ENCODE data around the gene PDE7B. TPM values are rescaled to one million over a fixed set of nuclear protein-coding genes. Genes with fewer than 3 reads are reported as not detected.

The PDE7B gene
- total RNA-seq, 3 donors from 2014 or later (not counting 1 experiment from before 2014, with no cell fraction given): 0.14 to 0.18 TPM; not detected in 1

DNA sequence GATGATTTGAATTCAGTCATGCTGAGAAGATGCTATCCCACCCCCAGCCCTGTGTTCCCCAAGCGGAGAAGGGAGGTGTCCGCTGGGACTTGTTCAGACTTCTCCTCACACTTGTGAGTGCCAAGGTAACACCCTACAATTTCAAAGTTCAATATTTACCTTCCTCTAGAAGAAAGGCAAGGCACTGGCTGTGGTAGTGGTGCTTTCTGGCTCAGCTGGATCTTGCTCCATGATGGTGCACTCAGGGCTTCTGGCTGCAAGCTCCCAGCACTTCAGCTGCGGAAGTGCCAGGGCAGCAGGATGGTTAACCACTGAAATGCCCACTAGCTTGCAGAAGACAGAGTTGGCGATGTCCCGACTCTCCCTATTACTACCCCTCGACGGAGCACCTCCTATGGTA, 263.2 kb downstream of the PDE7B start:
- TF ChIP-seq, protein P1, sequence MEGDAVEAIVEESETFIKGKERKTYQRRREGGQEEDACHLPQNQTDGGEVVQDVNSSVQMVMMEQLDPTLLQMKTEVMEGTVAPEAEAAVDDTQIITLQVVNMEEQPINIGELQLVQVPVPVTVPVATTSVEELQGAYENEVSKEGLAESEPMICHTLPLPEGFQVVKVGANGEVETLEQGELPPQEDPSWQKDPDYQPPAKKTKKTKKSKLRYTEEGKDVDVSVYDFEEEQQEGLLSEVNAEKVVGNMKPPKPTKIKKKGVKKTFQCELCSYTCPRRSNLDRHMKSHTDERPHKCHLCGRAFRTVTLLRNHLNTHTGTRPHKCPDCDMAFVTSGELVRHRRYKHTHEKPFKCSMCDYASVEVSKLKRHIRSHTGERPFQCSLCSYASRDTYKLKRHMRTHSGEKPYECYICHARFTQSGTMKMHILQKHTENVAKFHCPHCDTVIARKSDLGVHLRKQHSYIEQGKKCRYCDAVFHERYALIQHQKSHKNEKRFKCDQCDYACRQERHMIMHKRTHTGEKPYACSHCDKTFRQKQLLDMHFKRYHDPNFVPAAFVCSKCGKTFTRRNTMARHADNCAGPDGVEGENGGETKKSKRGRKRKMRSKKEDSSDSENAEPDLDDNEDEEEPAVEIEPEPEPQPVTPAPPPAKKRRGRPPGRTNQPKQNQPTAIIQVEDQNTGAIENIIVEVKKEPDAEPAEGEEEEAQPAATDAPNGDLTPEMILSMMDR (IDR thresholded peaks at IDR 0.05): no peak
- Mint-ChIP-seq H3K4me1 (no peaks in the 10 kb centered on the region), H3K4me3 (no peak overlapping the region), H3K27ac (no peak overlapping the region), H3K27me3 (ENCODE audit: low read depth in 2 of 2) (peaks cover 15 to 43% of the 10 kb centered on the region in 2 donors), H3K9me3 (no peaks in the 10 kb centered on the region), H3K36me3 (no peaks in the 10 kb centered on the region)
- H3K9me3 ChIP-seq (ENCODE audit: control insufficient read depth, insufficient read depth, low read length): no peaks in the 10 kb centered on the region
- no peaks in the 10 kb centered on the region for H3K4me1 ChIP-seq (ENCODE audit: control insufficient read depth, insufficient read depth, low read length)
- H3K36me3 ChIP-seq (ENCODE audit: control insufficient read depth, insufficient read depth, low read length): no peaks in the 10 kb centered on the region
- no peak overlapping the region for H3K4me3 ChIP-seq (ENCODE audit: low read length)
- H3K27ac ChIP-seq (ENCODE audit: low read length): no peak overlapping the region
- intact Hi-C loops (cut with micrococcal nuclease): no loop called here
- no peak for ATAC-seq
- no peak for DNase-seq
- peaks cover 3% of the 10 kb centered on the region for H3K27me3 ChIP-seq (ENCODE audit: control insufficient read depth, insufficient read depth, low read length)
- WGBS (ENCODE audit: insufficient coverage): 95% methylated on average over 7 of the region's 7 CpGs

DNA sequence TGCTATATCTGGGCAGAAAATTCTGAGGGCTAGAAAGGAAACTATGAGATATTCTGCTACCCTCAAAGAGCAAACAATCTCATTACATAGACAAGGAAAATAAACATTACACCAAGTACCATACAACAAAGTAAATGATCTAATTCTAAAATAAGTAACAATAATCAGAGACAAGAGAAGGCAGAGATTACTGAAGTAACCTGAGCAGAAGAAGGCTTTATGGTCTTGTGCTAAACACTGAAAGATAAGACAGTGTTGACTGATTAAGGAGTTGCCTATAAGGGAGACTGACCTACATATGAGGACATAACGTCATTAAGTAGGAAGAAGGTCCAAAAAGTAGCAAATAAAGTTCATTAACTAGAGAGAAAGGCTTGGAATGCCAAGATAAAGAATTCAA, 264.4 kb downstream of the PDE7B start:
- H3K4me3 Mint-ChIP-seq: no peak overlapping the region
- peaks cover 14 to 38% of the 10 kb centered on the region in 2 donors for H3K27me3 Mint-ChIP-seq (ENCODE audit: low read depth in 2 of 2)
- H3K27ac Mint-ChIP-seq: no peak overlapping the region
- Histone ChIP-seq H3K4me1 (ENCODE audit: control insufficient read depth, insufficient read depth, low read length) (no peaks in the 10 kb centered on the region), H3K27me3 (ENCODE audit: control insufficient read depth, insufficient read depth, low read length) (peaks cover 3% of the 10 kb centered on the region), H3K27ac (ENCODE audit: low read length) (no peak overlapping the region), H3K4me3 (ENCODE audit: low read length) (no peak overlapping the region), H3K36me3 (ENCODE audit: control insufficient read depth, insufficient read depth, low read length) (no peaks in the 10 kb centered on the region), H3K9me3 (ENCODE audit: control insufficient read depth, insufficient read depth, low read length) (no peaks in the 10 kb centered on the region)
- DNase-seq (no peak), ATAC-seq (no peak)
- no peaks in the 10 kb centered on the region for H3K9me3 Mint-ChIP-seq
- TF ChIP-seq, protein P1 (IDR thresholded peaks at IDR 0.05): no peak
- H3K4me1 Mint-ChIP-seq: no peaks in the 10 kb centered on the region
- no peaks in the 10 kb centered on the region for H3K36me3 Mint-ChIP-seq
- intact Hi-C loops (cut with micrococcal nuclease): no loop called here
- WGBS (ENCODE audit: insufficient coverage): 86% methylated on average over 1 of the region's 1 CpG

DNA sequence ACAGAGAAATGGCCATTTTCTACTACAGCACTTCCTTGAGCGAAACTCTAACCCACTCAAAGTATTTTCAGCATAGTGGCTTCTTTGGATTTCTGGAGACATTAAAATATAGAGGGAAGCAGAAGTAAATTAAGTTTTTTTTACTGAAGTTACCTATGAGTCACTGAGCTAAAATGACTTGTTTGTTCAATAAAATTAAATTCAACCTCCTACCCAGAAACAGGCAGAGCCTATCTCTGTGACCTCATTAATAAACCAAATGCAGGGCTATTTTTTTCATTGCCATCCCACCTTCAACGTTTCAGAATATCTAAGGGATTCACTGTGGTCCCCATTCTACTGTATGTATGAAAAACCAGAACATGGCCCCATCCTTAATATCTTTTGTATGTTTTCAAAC, 265.6 kb downstream of the PDE7B start:
- Mint-ChIP-seq H3K4me3 (no peak overlapping the region), H3K9me3 (no peaks in the 10 kb centered on the region), H3K27me3 (ENCODE audit: low read depth in 2 of 2) (peaks cover 10 to 35% of the 10 kb centered on the region in 2 donors), H3K27ac (no peak overlapping the region), H3K4me1 (no peaks in the 10 kb centered on the region), H3K36me3 (no peaks in the 10 kb centered on the region)
- Histone ChIP-seq H3K9me3 (ENCODE audit: control insufficient read depth, insufficient read depth, low read length) (no peaks in the 10 kb centered on the region), H3K4me1 (ENCODE audit: control insufficient read depth, insufficient read depth, low read length) (no peaks in the 10 kb centered on the region), H3K4me3 (ENCODE audit: low read length) (no peak overlapping the region), H3K27me3 (ENCODE audit: control insufficient read depth, insufficient read depth, low read length) (peaks cover 3% of the 10 kb centered on the region), H3K27ac (ENCODE audit: low read length) (no peak overlapping the region), H3K36me3 (ENCODE audit: control insufficient read depth, insufficient read depth, low read length) (no peaks in the 10 kb centered on the region)
- WGBS (ENCODE audit: insufficient coverage): 75% methylated on average over 1 of the region's 2 CpGs
- DNase-seq: no peak
- TF ChIP-seq, protein P1 (IDR thresholded peaks at IDR 0.05): no peak
- intact Hi-C loops (cut with micrococcal nuclease): no loop called here
- no peak for ATAC-seq

DNA sequence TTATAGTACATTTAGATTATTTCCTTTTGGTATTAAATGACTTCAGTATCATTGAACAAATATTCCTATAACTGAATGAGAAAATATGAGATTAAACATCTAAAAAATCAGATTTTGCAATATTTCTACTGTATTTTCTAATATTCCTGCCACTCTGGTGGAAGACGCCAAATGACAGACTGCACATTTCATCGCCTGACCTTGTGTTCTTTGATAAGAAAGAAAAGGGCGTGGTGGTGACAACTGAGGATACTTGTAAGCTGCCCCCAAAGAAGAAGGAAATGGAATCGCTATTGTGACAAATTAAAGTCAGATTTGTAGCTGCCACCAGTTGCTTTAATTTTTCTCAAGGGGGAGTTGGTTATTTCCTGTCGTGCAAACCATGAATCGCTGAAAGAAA, 267.3 kb downstream of the PDE7B start:
- H3K36me3 ChIP-seq (ENCODE audit: control insufficient read depth, insufficient read depth, low read length): no peaks in the 10 kb centered on the region
- H3K4me1 Mint-ChIP-seq: no peaks in the 10 kb centered on the region
- no peak overlapping the region for H3K27ac Mint-ChIP-seq
- intact Hi-C loops (cut with micrococcal nuclease): no loop called here
- no peak overlapping the region for H3K27ac ChIP-seq (ENCODE audit: low read length)
- TF ChIP-seq, protein P1 (IDR thresholded peaks at IDR 0.05): no peak
- no peak for ATAC-seq
- no peaks in the 10 kb centered on the region for H3K9me3 ChIP-seq (ENCODE audit: control insufficient read depth, insufficient read depth, low read length)
- H3K27me3 Mint-ChIP-seq (ENCODE audit: low read depth in 2 of 2): peaks cover 10 to 28% of the 10 kb centered on the region in 2 donors
- no peak overlapping the region for H3K4me3 ChIP-seq (ENCODE audit: low read length)
- 76% methylated on average over 4 of the region's 6 CpGs for WGBS (ENCODE audit: insufficient coverage)
- H3K27me3 ChIP-seq (ENCODE audit: control insufficient read depth, insufficient read depth, low read length): peaks cover 3% of the 10 kb centered on the region
- H3K9me3 Mint-ChIP-seq: no peaks in the 10 kb centered on the region
- H3K36me3 Mint-ChIP-seq: no peaks in the 10 kb centered on the region
- no peak for DNase-seq
- no peak overlapping the region for H3K4me3 Mint-ChIP-seq
- H3K4me1 ChIP-seq (ENCODE audit: control insufficient read depth, insufficient read depth, low read length): no peaks in the 10 kb centered on the region

Data from natural killer cell (primary cell).